Stimulated activated memory B cell treated with anti-CD40 and anti-IgM and Interleukin-4, amounts not matched to agents 10 μg/mL and 1 μg/mL and 100 μg/mL, for 72 hours (primary cell): ENCODE data around the gene HIGD1C.
"Not testable (repeated sequence)": the region's sequence is repeated elsewhere in the genome, so short reads cannot be mapped to it uniquely, and the experiment has no call there.

ENCODE experiments used
- ATAC-seq: fragments of 150-1000 bp; cut with Tn5 transposase; 2 replicates; pipeline ENCODE4 v1.10.0; 2021
- H3K27ac Mint-ChIP-seq: one replicate; pipeline ENCODE4 v1.8.0; 2022; ENCODE audit warnings: mild to moderate bottlenecking, mixed read lengths
- H3K27me3 Mint-ChIP-seq: one replicate; pipeline ENCODE4 v1.8.0; 2022; ENCODE audit warnings: mixed read lengths
- H3K36me3 Mint-ChIP-seq: one replicate; pipeline ENCODE4 v1.8.0; 2022; ENCODE audit warnings: mixed read lengths
- H3K4me1 Mint-ChIP-seq: one replicate; pipeline ENCODE4 v1.8.0; 2022; ENCODE audit warnings: mixed read lengths
- H3K4me3 Mint-ChIP-seq: one replicate; pipeline ENCODE4 v1.8.0; 2022; ENCODE audit warnings: mild to moderate bottlenecking, moderate library complexity, mixed read lengths
- H3K9me3 Mint-ChIP-seq: one replicate; pipeline ENCODE4 v1.8.0; 2022; ENCODE audit warnings: mixed read lengths

HIGD1C gene

DNA sequence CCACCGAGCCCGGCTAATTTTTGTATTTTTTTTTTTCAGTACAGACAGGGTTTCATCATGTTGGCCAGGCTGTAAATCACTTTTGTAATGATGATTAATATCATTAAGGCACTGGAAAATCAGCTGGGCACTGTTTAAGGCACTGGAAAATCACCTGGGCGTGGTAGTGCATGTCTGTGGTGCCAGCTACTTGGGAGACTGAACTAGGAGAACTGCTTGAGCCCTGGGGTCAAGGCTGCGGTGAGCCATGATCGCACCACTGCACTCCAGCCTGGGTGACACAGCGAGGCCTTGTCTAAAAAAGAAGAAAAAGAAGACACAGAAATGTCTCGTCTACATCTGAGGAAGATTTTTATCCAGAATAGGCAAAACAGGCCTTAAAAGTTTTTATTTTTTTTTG lies 61.1 kb downstream of the HIGD1C start:
- Mint-ChIP-seq H3K36me3 (no peaks in the 10 kb centered on the region), H3K4me1 (peaks cover 13% of the 10 kb centered on the region), H3K27me3 (no peaks in the 10 kb centered on the region), H3K9me3 (no peaks in the 10 kb centered on the region), H3K4me3 (no peak overlapping the region), H3K27ac (no peak overlapping the region)
- ATAC-seq: no peak

DNA sequence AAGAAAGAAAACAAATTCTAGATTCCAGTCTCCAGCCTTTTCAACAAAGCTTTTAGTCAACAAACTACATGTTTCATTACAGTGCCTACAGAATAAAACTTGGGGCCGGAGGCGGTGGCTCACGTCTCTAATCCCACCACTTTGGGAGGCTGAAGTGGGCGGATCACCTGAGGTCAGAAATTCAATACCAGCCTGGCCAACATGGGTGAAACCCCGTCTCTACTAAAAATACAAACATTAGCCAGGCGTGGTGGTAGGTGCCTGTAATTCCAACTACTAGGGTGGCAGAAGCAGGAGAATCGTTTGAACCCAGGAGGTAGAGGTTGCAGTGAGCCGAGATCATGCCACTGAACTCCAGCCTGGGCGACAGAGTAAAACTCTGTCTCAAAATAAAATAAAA lies 62.1 kb downstream of the HIGD1C start:
- H3K27ac Mint-ChIP-seq, H3K4me3 Mint-ChIP-seq, H3K36me3 Mint-ChIP-seq, H3K9me3 Mint-ChIP-seq, H3K4me1 Mint-ChIP-seq, ATAC-seq, H3K27me3 Mint-ChIP-seq: not testable (repeated sequence)

DNA sequence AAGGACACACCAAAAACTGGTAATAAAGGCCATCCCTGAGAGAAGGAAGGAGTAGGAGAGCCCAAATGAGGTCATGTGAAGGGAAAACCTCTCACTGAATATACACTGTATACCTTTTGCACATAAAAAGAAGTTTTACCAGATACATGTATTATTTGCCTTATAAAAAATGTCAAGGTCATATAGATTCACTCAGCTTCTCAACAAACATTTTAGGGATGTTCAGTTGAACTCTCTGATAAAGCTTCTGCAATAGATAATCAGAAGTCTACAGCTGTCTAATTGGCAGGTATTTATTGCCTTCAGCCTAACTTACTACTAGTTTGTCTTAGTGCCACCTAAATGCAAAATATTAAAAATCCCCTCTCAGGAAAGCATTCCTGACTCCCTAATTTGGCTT lies 65.1 kb downstream of the HIGD1C start:
- H3K27ac Mint-ChIP-seq: no peak overlapping the region

DNA sequence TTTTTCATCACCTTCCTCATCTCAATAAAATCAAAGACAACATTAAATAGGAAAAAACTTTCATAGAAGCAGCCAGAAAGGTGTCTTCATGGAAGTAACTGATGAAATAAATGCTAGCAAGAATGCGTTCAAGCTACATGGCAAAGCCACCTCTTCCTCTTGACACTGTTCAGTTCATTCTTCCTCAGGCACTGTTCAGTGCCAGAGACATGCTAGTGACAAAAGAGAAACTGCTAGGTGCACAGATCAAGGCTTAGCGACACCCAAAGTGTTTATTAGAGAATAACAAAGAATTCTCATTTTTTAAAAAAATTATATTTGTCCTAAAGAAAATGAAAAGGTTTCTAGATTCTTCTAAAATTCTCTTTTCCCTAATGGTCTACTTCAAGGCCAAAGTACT lies 66.6 kb downstream of the HIGD1C start:
- Mint-ChIP-seq H3K36me3 (no peaks in the 10 kb centered on the region), H3K4me3 (no peak overlapping the region), H3K4me1 (peaks cover 18% of the 10 kb centered on the region), H3K27me3 (no peaks in the 10 kb centered on the region), H3K9me3 (no peaks in the 10 kb centered on the region), H3K27ac (no peak overlapping the region)
- ATAC-seq: no peak

More for the DNA sequence above, 65.1 kb downstream of the HIGD1C start:
- no peaks in the 10 kb centered on the region for H3K9me3 Mint-ChIP-seq
- no peaks in the 10 kb centered on the region for H3K36me3 Mint-ChIP-seq
- H3K4me1 Mint-ChIP-seq: peaks cover 16% of the 10 kb centered on the region
- H3K4me3 Mint-ChIP-seq: no peak overlapping the region
- ATAC-seq: no peak
- no peaks in the 10 kb centered on the region for H3K27me3 Mint-ChIP-seq

DNA sequence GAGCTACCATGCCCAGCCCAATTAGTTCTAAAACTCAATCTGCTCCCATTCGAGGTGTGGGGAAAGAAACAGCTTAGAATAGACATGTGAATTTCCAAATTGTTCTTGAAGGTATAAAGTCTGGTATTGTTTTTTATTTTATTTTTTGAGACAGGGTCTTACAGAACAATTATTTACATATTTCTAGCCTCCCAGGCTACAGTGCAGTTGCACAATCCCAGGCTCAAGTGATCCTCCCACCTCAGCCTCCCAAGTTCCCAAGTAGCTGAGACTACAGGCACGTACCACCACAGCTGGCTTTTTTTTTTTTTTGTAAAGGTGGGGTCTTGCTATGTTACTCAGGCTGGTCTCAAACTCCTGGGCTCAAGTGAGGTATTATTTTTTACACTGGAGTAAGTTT lies 67.6 kb downstream of the HIGD1C start:
- Mint-ChIP-seq H3K4me3 (no peak overlapping the region), H3K27me3 (no peaks in the 10 kb centered on the region), H3K36me3 (no peaks in the 10 kb centered on the region), H3K4me1 (peaks cover 28% of the 10 kb centered on the region), H3K9me3 (no peaks in the 10 kb centered on the region), H3K27ac (no peak overlapping the region)
- no peak for ATAC-seq
